Hematopoietic multipotent progenitor cell treated with erythropoietin and hydrocortisone succinate and interleukin-3 and kit ligand, for 6 days (in vitro differentiated cells): ENCODE data around the gene TOR1B.

Source experiments
- DNase-seq: peaks from one replicate; pipeline ENCODE4 v3.0.0-alpha.2; 2015

The TOR1B gene

GRCh38 chr9:129815278-129815677 lies 12.3 kb downstream of the TOR1B start:
- DNase-seq: no peak

GRCh38 chr9:129816501-129817435 lies 13.8 kb downstream of the TOR1B start:
- DNase-seq: peak; percentile 76

GRCh38 chr9:129822898-129823541 lies 20.0 kb downstream of the TOR1B start:
- DNase-seq: peak; percentile 52

- no peak for DNase-seq
These were observed 20.6 kb downstream of the TOR1B start for GRCh38 chr9:129823542-129823934.

DNA sequence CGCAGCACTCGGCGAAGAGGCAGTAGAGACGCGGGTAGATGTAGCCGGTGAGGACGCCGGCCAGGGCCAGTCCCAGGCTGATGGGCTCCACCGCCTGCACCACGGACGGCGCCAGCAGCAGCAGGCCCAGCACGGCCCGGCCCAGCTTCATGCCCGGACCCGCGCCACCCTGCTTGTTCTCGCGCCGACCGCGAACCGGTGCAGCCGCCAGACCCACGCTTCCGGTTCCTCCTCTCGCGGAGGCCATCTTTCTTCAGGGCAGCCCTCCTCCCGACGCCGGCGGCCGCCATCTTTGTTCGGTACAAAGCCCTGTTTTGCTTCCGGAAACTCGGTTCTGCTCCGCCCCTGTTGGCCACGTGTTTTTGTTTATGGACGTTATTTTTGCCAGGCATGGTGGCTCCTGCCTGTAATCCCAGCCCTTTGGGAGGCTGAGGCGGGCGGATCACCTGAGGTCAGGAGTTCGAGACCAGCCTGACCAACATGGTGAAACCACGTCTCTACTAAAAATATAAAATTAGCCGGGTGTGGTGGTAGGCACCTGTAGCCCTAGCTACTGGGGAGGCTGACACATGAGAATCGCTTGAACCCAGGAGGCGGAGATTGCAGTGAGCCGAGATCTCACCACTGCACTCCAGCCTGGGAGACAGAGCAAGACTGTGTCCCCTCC lies 21.1 kb downstream of the TOR1B start, which contains the start of gene TOR1A:
Gene TOR1A (minus strand): TSS at position 202 of the 667 bp plus-strand sequence. CDS start 51 bp downstream, at position 151.
- peak; percentile 98 for DNase-seq

DNA sequence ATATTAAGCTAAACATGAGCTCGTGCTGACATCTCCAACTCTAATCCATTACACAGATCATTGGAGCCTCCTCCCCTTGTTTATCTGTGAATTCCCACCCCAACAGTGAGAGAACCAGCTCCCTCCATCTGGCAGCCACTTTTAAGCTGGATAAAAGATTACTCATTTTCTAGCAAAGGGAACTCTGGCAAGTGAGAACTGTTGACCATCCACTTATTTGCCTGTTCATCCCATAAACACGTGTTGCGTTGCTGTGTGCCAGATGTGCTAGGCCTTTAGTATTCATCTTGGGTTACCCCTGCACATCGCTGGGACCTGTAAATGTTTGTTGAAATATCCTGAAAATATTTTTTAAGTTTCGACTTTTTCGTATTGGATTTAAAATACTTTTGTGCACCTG lies 23.4 kb downstream of the TOR1B start:
- DNase-seq: peak; percentile 74

DNA sequence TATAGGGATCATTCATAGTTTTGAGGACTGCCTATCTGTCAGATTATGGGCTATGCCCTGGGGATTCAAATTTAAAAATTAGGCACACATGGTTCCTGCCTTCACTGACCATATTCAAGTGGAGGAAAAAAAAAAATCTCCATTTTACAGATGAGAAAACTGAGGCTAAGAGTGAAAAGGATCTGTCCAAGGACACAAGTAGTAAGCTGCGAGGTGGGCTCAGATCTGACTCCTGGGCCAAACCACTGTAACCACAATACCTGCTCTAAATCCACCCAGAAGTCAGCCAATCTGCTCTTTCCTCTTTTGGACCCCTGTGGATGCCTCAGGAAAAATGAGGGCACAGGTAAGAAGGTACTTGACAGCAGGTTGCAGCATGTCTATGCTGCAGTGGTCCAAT lies 23.8 kb downstream of the TOR1B start:
- no peak for DNase-seq

DNA sequence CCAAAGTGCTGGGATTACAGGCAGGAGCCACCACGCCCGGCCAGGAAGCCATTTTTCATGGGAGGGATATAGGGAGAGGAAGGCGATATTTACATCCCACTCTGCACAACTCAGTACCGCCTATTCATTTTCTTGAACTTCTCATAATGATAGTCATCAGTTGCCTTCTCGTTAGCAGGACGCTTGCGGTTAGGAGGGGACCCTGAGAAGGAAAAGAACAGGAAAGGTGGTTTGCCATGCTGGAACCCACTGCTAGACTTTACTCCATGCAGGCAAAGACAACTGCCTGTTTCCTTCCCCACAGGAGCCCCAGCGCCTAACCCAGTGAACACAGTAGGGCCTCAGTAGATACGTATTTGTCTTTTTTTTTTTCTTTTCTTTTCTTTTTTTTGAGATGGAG lies 25.1 kb downstream of the TOR1B start:
- peak; percentile 61 for DNase-seq

- no peak for DNase-seq
These were observed 26.0 kb downstream of the TOR1B start for GRCh38 chr9:129828969-129829368.

DNA sequence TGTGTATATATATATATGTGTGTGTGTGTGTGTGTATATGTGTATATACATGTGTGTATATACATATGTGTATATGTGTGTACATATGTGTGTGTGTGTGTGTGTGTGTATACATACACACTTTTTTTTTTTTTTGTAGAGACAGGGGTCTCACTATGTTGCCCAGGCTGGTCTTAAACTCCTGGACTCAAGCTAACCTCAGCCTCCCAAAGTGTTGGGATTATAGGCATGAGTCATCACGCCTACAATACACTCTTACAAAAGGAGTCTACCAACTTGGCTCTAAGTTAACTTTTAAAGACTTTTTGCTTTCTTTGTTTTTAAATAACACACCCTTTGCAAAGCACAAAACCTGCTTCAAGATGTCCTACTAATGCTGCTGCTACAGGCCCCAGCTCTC lies 30.0 kb downstream of the TOR1B start:
- no peak for DNase-seq

DNA sequence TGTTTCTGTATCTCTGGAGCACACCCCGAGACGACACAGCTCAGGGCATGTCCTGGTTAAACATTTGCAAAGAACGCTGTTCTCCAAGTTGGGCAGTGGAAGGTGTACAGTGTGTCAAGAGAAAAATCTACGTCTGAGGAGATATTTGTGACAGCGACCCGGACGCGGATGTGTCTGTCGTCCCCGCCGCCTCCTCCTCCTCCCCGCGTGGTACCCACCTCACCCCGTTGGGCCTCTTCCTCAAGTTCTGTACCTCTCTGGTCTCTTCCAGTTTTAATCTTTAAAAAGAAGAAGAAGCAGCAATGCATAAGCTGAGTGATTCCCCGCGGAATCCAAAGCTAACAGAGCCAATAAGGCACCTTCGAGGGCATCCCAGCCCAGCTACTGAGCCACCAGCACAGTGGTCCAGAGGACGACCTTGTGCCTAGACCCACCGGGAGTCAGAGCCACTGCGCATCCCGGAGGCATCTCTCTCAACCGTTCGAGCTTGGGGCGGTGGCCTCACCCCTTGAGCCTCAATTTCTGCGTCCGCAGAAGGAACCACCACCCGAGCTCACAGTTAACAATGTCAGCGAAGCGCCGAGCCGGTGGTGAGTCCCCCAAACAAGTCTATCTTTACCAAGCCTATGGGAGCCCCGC lies 31.6 kb downstream of the TOR1B start:
- peak; percentile 48 for DNase-seq

DNA sequence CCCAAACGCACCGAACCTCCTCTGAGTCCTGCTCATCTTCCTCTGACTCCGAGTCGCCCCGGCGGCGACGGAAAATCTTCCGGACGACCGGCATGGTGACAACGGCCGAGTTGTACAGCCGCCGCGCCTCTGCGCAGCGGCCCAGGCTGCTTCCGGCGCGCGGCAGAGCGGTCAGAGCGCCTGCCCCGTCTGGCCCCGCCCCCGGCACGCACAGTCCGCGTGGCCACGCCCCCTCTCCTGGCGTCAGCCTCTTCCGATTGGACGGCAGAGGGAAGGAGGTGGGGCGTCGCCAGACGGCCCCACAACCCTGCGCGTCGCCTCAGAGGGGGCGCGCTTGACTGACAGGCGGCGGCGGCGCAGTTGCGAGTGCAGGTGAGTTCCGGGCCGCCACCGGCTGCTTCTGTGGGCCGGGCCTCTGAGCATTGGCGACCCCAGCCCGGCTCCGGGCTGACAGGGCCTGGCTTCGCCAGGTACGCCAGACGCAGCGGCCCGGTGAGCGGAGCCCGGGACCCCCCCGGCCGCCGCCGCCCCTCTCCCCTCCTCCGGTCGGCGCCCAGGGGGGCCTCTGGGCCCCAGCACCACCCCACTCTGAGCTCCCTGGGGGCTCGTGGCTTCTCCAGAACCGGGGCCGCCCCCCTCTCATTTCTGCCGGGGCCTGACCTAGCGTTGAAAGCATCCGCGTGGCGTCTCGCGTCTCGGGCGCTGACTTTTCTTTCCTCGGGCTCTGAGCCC lies 32.3 kb downstream of the TOR1B start, which contains the start of the genes C9orf78 and USP20:
Gene C9orf78 (minus strand): TSS at position 148 of the 732 bp plus-strand sequence. CDS start 54 bp downstream, at position 94.
Gene USP20 (plus strand): TSS at position 331 of the 732 bp plus-strand sequence. CDS start 17,098 bp downstream, outside the sequence.
- peak; percentile 99 for DNase-seq

GRCh38 chr9:129835860-129836223 lies 32.9 kb downstream of the TOR1B start:
- no peak for DNase-seq

- peak; percentile 72 for DNase-seq
These were observed 33.5 kb downstream of the TOR1B start for GRCh38 chr9:129836311-129837007.

DNA sequence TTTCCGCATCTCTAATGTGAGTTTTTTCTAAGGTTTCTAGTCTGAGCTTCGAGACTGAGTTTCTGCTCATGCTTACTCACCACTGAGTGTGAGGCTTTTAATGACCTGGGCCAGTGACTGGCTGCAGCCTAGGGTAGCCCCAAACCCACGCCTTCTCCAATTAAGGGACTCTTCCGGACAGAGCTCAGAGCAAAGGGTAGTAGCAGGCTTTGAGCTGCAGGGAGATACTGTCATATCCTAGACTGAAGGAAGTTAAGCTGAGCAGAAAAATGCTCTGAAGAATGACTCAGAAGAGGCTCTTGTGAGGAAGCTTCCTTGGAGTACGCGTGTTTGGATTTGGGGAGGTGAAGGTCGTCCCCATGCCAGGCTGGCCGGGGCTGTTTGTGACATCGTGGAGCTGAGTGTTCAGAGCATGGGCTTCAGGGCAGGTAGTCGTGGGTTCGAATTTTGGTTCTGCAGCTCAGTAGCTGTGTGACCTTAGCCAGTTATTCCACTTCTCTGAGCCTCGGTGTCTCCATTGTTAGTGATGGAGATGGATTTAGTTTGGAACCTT lies 35.8 kb downstream of the TOR1B start:
- DNase-seq: no peak

DNA sequence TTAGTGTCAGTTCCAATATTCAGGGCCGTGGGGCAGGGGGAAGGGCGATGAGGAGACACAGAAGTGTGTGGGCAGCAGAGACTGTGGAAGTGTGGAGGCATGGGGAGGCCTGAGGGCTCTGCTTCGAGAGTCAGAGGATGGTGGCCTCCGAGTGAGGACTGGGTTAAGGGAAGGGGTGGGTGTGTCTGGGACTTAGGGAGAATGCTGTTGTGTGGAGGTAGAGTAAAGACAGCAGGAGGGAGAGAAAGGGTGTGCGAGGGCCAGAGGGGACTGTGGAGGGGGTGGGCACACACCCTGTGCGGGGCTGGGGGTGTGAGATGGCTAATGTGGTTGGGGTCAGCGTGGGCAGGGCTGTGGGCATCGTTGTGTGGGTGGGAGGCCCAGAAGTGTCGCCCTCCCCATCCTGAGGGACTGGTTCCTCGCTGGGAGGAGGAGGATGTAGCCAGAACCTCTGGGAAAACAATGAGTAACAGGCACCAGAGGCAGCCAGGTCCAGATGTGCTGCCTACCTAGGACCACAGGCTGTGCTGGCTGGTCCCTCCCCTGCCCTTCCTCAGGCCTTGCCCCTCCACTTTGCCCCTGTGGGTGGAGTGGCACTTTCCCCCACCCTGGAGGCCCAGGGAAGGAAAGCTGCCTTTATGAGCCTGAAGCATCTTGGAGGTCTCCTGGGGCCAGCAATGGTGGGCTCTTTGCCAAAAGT lies 36.5 kb downstream of the TOR1B start:
- no peak for DNase-seq

GRCh38 chr9:129840034-129840433 lies 37.0 kb downstream of the TOR1B start:
- no peak for DNase-seq

DNA sequence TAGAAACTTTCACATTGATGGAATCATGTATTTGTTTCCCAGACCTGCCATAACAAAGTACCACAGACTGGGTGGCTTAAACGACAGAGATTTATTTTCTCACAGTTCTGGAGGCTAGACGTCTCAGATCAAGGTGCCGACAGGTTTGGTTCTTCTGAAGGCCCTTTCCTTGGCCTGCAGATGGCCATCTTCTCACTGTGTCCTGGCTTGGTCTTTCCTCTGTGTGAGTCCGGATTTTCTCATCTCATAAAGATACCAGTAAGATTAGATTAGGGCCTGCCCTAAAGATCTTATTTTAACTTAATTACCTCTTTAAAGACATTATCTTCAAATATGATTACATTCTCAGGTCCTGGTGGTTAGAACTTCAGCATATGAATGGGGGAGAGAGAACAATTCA lies 38.1 kb downstream of the TOR1B start:
- no peak for DNase-seq

DNA sequence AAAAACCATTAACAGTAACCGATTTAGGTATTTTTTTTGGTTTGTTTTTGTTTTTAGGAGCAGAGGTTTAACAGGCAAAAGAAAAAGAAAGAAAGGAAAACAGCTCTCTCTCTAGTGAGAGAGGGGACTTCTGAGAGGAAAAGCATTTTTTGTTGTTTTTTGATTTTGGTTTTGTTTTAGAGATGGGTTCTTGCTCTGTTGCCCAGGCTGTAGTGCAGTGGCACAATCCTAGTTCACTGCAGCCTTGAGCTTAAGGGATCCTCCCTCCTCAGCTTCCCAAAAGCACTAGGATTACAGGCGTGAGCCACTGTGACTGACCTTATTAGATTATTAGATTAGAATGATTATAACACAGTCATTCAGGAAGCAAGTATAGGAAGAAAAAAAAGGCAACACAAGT lies 42.4 kb downstream of the TOR1B start:
- no peak for DNase-seq

DNA sequence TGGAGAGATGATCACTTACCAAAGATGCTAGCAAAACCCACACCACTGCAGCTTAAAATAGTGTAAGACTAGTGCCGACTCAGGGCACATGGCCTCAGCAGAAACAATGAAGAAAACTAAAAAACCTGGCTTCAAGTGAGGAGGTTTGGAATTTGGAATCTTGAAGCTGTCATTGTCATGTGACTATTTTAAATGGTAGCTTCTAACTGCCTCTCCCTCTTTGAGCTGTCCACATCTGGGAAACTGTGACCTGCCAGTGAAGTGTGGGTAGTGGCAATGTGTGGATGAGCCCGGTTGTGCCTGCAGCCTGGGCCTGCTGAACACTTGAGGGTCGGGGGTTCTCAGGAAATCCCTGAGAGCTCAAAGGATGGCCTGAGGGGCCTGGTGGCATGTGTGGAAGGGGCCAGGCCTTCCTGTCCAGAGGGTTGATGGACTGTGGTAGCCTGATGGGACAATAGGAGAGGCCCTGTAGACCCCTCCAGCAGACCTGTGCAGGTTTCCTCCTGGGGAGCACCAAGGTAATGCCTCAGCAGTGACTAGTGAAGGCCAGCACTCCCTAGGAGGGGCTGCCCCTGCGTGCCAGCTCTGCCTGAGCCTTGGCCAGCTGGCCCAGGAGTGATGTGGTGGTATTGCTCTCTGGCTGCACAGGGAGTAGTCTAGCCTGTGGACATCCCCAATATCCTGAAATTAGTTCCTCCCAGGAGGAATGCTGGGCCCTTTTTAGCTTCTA lies 45.9 kb downstream of the TOR1B start:
- DNase-seq: no peak
